ENCODE results near the gene VAMP8.

DNA sequence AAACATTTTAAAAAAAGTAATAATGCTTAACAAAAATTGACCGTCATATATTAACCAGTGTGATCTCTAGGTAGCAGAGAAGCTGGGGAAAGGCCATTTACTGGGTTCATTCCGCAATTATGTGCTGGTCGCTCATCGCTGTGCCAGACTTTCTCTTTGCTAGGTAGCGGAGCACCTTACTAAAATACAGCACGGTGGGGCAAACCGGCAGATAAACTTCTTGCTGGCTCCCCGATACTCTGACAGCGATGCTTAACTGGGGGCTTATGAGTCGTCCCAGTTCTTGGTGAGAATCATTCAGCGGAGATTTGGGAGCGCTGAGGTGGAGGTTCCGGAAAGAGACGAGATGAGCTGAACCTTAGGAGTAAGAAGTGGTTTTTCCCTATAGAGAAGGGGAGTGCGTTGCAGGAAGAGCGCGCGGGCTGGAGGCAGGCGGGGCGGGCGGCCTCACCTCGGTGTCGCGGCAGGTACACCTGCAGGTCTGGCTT is 33.9 kb downstream of the VAMP8 start:
- TF ChIP-seq POLR2A (IDR thresholded peaks at IDR 0.05) (no peak), EP300 (IDR thresholded peaks at IDR 0.05) (no peak)
- TF ChIP-seq, protein P1, sequence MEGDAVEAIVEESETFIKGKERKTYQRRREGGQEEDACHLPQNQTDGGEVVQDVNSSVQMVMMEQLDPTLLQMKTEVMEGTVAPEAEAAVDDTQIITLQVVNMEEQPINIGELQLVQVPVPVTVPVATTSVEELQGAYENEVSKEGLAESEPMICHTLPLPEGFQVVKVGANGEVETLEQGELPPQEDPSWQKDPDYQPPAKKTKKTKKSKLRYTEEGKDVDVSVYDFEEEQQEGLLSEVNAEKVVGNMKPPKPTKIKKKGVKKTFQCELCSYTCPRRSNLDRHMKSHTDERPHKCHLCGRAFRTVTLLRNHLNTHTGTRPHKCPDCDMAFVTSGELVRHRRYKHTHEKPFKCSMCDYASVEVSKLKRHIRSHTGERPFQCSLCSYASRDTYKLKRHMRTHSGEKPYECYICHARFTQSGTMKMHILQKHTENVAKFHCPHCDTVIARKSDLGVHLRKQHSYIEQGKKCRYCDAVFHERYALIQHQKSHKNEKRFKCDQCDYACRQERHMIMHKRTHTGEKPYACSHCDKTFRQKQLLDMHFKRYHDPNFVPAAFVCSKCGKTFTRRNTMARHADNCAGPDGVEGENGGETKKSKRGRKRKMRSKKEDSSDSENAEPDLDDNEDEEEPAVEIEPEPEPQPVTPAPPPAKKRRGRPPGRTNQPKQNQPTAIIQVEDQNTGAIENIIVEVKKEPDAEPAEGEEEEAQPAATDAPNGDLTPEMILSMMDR (IDR thresholded peaks at IDR 0.05): no peak
